Measurements from ENCODE around the gene ACAD10.
"Not testable (repeated sequence)": the region's sequence is repeated elsewhere in the genome, so short reads cannot be mapped to it uniquely, and the experiment has no call there.

ACAD10 gene

GRCh38 chr12:111673503-111673902, 12.3 kb upstream of the ACAD10 start:
- Mint-ChIP-seq H3K9me3 (no peaks in the 10 kb centered on the region), H3K4me3 (no peak overlapping the region), H3K27ac (no peak overlapping the region), H3K4me1 (no peaks in the 10 kb centered on the region), H3K27me3 (no peaks in the 10 kb centered on the region), H3K36me3 (peaks cover 6% of the 10 kb centered on the region)

GRCh38 chr12:111677186-111677585, 8.7 kb upstream of the ACAD10 start:
- H3K4me3 Mint-ChIP-seq = no peak overlapping the region

DNA sequence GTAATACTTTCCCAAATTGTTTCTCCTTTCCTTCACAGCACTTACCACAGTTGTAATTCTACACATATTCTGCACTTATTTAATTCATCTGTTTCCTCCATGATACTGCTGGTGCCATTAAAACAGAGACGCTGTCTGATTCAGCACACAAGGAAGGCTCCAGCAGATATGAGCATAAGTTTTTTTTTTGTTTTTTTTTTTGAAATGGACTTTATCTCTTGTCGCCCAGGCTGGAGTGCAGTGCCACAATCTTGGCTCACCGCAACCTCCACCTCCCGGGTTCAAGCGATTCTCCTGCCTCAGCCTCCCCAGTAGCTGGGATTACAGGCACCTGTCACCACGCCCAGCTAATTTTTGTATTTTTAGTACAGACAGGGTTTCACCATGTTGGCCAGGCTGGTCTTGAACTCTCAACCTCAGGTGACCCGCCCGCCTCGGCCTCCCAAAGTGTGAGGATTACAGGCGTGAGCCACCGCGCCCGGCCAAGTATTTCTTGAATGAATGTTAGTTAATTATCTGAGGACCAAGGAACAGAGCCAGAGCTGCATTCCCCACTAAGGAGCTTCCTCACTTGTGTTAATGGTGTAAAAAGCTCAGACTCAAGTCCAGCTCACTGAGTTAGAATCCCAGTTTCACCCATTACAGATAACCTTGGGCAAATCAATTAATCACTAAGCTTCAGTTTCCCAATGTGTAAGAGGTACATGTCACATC, 1.2 kb upstream of the ACAD10 start:
- H3K27me3 Mint-ChIP-seq, H3K9me3 Mint-ChIP-seq: not testable (repeated sequence)
- peaks cover 10% of the 10 kb centered on the region for H3K36me3 Mint-ChIP-seq
- peak overlapping the region; percentile 94 for H3K27ac Mint-ChIP-seq
- peaks cover 42% of the 10 kb centered on the region for H3K4me1 Mint-ChIP-seq
- H3K4me3 Mint-ChIP-seq = peak overlapping the region; percentile 97

More at GRCh38 chr12:111677186-111677585, 8.7 kb upstream of the ACAD10 start:
- Mint-ChIP-seq H3K9me3 (no peaks in the 10 kb centered on the region), H3K4me1 (peaks cover 5% of the 10 kb centered on the region), H3K36me3 (peaks cover 5% of the 10 kb centered on the region), H3K27ac (no peak overlapping the region), H3K27me3 (no peaks in the 10 kb centered on the region)

DNA sequence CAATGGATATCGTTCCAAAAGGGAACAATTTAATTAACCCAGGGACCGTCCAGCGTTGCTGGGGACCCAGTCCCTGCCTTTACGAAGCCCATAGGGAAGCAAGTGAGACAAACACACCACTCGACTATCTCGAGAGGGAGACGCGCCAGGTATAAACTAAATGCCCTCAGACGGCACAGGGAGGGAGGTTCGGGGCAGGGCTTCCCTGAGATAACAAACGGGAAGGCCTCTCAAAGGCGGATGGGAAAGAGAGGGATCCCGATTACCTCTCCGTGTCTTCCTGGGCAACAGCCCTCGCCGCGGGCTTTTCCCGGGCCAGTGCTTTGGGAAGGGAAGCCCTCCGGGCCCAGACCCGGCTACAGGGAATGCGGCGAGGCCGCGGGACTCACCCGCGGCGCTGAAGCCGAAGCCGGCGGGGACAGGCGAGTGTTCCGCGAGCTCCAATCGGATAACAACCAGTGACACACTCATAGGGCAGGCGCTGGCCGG, 487 bp upstream of the ACAD10 start:
- Mint-ChIP-seq H3K9me3 (no peaks in the 10 kb centered on the region), H3K27me3 (no peaks in the 10 kb centered on the region), H3K36me3 (peaks cover 10% of the 10 kb centered on the region), H3K4me3 (peak overlapping the region; percentile 97), H3K4me1 (peaks cover 42% of the 10 kb centered on the region), H3K27ac (peak overlapping the region; percentile 94)

DNA sequence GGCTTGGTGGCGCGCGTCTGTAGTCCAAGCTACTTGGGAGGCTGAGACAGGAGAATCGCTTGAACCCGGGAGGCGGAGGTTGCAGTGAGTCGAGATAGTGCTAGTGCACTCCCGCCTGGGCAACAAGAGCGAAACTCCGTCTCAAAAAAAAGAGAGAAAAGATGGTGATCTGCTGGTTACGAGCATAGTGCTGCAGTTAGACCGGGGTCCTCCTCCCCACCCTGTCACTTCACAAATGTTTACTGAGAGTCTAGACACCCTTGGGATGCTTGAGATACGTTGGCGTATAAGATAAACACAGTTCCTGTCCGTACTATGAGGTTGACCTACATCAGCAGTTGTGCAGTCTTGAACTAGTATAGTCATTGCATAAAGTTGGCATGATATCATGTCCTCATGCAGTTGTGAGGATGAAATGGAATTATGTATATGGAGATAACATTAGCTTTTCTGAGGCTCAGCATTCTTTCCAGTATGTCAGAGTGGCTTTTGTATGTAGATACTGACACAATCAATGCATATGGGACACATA, 787 bp downstream of the ACAD10 start:
- peaks cover 8% of the 10 kb centered on the region for H3K36me3 Mint-ChIP-seq
- no peaks in the 10 kb centered on the region for H3K9me3 Mint-ChIP-seq
- H3K27ac Mint-ChIP-seq = peak overlapping the region; percentile 96
- H3K27me3 Mint-ChIP-seq = no peaks in the 10 kb centered on the region
- H3K4me1 Mint-ChIP-seq = peaks cover 38% of the 10 kb centered on the region
- peak overlapping the region; percentile 97 for H3K4me3 Mint-ChIP-seq

GRCh38 chr12:111687255-111687654, 1.4 kb downstream of the ACAD10 start:
- H3K9me3 Mint-ChIP-seq = no peaks in the 10 kb centered on the region
- H3K4me1 Mint-ChIP-seq = peaks cover 37% of the 10 kb centered on the region
- peaks cover 6% of the 10 kb centered on the region for H3K36me3 Mint-ChIP-seq
- H3K4me3 Mint-ChIP-seq = peak overlapping the region; percentile 97
- H3K27me3 Mint-ChIP-seq = no peaks in the 10 kb centered on the region
- H3K27ac Mint-ChIP-seq = no peak overlapping the region

DNA sequence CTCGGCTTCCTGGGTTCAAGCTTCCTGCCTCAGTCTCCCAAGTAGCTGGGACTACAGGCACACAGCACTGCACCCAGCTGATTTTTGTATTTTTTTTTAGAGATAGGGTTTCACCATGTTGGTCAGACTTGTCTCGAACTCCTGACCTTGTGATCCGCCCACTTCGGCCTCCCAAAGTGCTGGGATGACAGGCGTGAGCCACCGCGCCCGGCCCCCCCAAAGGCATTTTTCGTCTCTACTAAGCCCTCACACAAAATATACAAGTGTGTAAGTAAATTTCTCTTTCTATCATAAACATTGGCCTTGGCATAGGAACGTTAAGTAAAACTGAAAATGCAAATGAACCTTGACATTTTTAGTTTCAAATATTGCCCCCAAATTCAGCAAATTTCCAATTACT, 2.1 kb downstream of the ACAD10 start:
- H3K9me3 Mint-ChIP-seq = no peaks in the 10 kb centered on the region
- H3K27ac Mint-ChIP-seq = no peak overlapping the region
- H3K36me3 Mint-ChIP-seq = peaks cover 6% of the 10 kb centered on the region
- peaks cover 33% of the 10 kb centered on the region for H3K4me1 Mint-ChIP-seq
- H3K27me3 Mint-ChIP-seq = no peaks in the 10 kb centered on the region
- no peak overlapping the region for H3K4me3 Mint-ChIP-seq

DNA sequence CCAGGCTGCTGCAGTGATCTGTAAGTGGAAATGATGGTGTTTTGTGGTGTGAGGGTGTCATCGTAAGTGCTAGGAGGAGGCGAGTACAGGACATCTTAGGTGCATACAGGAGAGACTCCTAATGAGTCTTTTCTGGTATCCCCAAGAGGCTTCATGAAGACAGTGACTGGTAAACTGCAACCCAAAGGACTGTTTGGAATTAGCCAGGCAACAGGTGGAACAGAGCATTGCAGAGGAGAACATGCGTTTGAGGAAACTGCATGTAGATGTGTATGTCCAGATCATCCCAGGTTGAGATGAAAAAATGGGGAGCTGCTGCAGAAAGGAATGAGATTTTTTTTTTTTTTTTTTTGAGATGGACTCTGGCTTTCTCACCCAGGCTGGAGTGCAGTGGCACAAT, 5.4 kb downstream of the ACAD10 start:
- H3K27ac Mint-ChIP-seq = no peak overlapping the region
- H3K4me1 Mint-ChIP-seq = peaks cover 13% of the 10 kb centered on the region
- H3K36me3 Mint-ChIP-seq = peaks cover 7% of the 10 kb centered on the region
- no peaks in the 10 kb centered on the region for H3K9me3 Mint-ChIP-seq
- no peaks in the 10 kb centered on the region for H3K27me3 Mint-ChIP-seq
- no peak overlapping the region for H3K4me3 Mint-ChIP-seq

- no peak overlapping the region for H3K27ac Mint-ChIP-seq
- H3K4me3 Mint-ChIP-seq = no peak overlapping the region
- H3K27me3 Mint-ChIP-seq = no peaks in the 10 kb centered on the region
- H3K36me3 Mint-ChIP-seq = peaks cover 5% of the 10 kb centered on the region
- H3K9me3 Mint-ChIP-seq = no peaks in the 10 kb centered on the region
- H3K4me1 Mint-ChIP-seq = no peaks in the 10 kb centered on the region
These were observed 6.8 kb downstream of the ACAD10 start for GRCh38 chr12:111692575-111693210.

DNA sequence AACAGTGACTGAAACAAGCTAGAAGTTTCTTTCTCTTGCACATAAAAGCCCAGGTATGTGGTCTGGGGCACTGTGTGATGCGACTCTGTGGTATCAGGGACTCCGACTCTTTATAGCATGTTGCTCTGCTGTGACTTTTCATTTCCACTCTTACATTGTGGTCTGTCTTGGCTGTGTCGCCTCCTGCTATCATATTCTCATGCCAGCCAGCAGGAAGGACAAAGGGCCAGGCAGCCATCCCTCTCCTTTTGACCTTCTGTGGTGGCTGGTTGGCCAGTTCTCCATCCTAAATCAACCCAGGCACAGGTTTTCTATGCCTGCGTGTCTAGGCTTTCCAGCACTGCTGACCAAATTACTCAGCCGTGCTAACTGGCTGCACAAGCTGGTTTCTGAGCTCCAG, 8.0 kb downstream of the ACAD10 start:
- H3K27ac Mint-ChIP-seq = no peak overlapping the region
- peaks cover 7% of the 10 kb centered on the region for H3K36me3 Mint-ChIP-seq
- no peak overlapping the region for H3K4me3 Mint-ChIP-seq
- H3K4me1 Mint-ChIP-seq = no peaks in the 10 kb centered on the region
- H3K9me3 Mint-ChIP-seq = no peaks in the 10 kb centered on the region
- no peaks in the 10 kb centered on the region for H3K27me3 Mint-ChIP-seq

DNA sequence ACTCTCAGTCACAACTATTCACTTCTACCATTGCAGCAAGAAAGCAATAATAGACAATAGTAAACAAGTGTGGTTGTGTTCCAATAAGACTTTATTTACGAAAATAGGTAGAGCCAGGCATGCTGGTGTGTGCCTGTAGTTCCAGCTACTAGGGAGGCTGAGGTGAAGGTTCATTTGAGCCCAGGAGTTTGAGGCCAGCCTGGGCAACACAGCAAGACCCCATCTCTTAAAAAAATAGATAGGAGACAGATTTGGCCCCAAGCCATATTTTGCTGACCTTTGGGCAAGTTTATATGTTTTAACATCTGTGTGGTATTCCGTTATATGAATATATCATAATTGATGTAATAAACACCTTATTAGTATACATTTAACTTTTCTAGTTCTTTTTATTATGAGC, 14.1 kb downstream of the ACAD10 start:
- Mint-ChIP-seq H3K27ac (no peak overlapping the region), H3K4me3 (no peak overlapping the region), H3K36me3 (peaks cover 7% of the 10 kb centered on the region), H3K9me3 (no peaks in the 10 kb centered on the region), H3K27me3 (no peaks in the 10 kb centered on the region), H3K4me1 (no peaks in the 10 kb centered on the region)

DNA sequence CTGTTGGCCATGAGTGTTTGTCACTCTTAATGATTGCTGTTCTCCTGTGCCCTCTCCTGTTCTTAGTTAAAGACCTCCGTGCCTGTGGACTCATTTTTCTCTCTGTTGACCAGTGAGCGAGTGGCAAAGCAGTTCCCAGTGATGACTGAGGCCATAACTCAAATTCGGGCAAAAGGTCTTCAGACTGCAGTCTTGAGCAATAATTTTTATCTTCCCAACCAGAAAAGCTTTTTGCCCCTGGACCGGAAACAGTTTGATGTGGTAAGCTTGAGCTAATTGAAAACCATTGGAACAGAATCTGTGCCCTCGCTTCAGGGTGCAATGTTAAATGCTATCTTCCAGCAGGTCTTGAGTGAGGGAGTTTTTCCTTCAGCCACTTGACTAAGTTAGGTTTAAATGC, 19.8 kb downstream of the ACAD10 start:
- Mint-ChIP-seq H3K9me3 (no peaks in the 10 kb centered on the region), H3K27ac (no peak overlapping the region), H3K4me3 (no peak overlapping the region), H3K36me3 (peaks cover 4% of the 10 kb centered on the region), H3K27me3 (no peaks in the 10 kb centered on the region), H3K4me1 (no peaks in the 10 kb centered on the region)

- no peaks in the 10 kb centered on the region for H3K27me3 Mint-ChIP-seq
- H3K4me1 Mint-ChIP-seq = no peaks in the 10 kb centered on the region
- no peak overlapping the region for H3K4me3 Mint-ChIP-seq
- H3K9me3 Mint-ChIP-seq = no peaks in the 10 kb centered on the region
- peaks cover 4% of the 10 kb centered on the region for H3K36me3 Mint-ChIP-seq
- no peak overlapping the region for H3K27ac Mint-ChIP-seq
These were observed 20.3 kb downstream of the ACAD10 start for GRCh38 chr12:111706145-111706544.

DNA sequence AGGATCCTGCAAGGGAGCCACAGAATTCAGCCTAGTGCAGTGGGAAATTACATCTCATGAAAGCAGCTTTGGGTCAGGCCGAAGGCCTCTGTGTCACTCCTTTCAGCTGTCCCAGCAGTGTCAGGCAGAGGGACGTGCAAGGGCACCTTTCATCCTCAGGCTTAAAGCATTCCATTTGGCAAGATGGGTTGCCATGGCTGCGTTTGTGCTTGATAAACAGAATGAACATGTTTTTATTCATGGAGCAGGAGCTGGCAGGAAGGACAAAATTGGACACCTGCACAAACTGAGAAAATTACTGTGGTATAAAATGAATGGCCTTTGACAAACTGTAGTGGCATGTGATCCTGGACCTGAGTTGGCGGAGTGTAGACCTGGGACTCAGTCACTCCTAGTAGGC, 29.4 kb downstream of the ACAD10 start:
- no peaks in the 10 kb centered on the region for H3K9me3 Mint-ChIP-seq
- no peak overlapping the region for H3K4me3 Mint-ChIP-seq
- no peaks in the 10 kb centered on the region for H3K4me1 Mint-ChIP-seq
- no peaks in the 10 kb centered on the region for H3K27me3 Mint-ChIP-seq
- H3K36me3 Mint-ChIP-seq = peaks cover 6% of the 10 kb centered on the region
- H3K27ac Mint-ChIP-seq = no peak overlapping the region

DNA sequence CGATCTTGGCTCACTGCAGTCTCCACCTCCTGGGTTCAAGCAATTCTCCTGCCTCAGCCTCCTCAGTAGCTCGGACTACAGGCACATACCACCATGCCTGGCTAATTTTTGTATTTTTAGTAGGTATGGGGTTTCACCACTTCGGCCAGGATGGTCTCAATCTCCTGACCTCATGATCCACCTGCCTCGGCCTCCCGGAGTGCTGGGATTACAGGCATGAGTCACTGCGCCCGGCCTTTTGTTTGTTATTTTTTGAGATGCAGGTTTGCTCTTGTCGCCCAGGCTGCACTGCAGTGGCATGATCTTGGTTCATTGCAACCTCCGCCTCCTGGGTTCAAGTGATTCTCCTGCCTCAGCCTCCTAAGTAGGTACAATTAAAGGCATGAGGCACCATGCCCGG, 33.5 kb downstream of the ACAD10 start:
- H3K4me1 Mint-ChIP-seq, H3K27me3 Mint-ChIP-seq, H3K9me3 Mint-ChIP-seq, H3K27ac Mint-ChIP-seq, H3K4me3 Mint-ChIP-seq: not testable (repeated sequence)
- H3K36me3 Mint-ChIP-seq = peaks cover 10% of the 10 kb centered on the region

- Mint-ChIP-seq H3K4me3 (no peak overlapping the region), H3K4me1 (no peaks in the 10 kb centered on the region), H3K27me3 (no peaks in the 10 kb centered on the region), H3K36me3 (peaks cover 10% of the 10 kb centered on the region), H3K27ac (no peak overlapping the region), H3K9me3 (no peaks in the 10 kb centered on the region)
These were observed 34.6 kb downstream of the ACAD10 start for GRCh38 chr12:111720457-111720856.

All from activated naive CD4-positive, alpha-beta T cell treated with anti-CD3 and anti-CD28 coated beads, Interleukin-2, amount 50 U/mL, for 24 hours (primary cell).